HepG2 (cell line): ENCODE results near the gene PSMB11. TPM values are rescaled to one million over a fixed set of nuclear protein-coding genes. Genes with fewer than 3 reads are reported as not detected.

Experiments
- ATF2 ChIP-seq: sonication (generic); formaldehyde crosslinking; IDR thresholded peaks from 2 replicates; pipeline ENCODE4 v1.4.0; 2020; ENCODE audit warnings: missing genetic modification reagents
- BCLAF1 ChIP-seq: fragments of 450-650 bp; IDR thresholded peaks from 2 replicates; pipeline ENCODE4 v1.6.1; 2017; ENCODE audit warnings: mild to moderate bottlenecking
- BRF2 ChIP-seq: sonication (generic); formaldehyde crosslinking; IDR thresholded peaks from 2 replicates; pipeline ENCODE4 v1.8.1; 2022; ENCODE audit warnings: mild to moderate bottlenecking, missing genetic modification reagents
- GFI1 ChIP-seq: sonication (generic); formaldehyde crosslinking; IDR thresholded peaks from 2 replicates; pipeline ENCODE4 v1.5.0; 2020; ENCODE audit warnings: missing genetic modification reagents, mild to moderate bottlenecking, borderline replicate concordance
- MYPOP ChIP-seq: sonication (generic); formaldehyde crosslinking; IDR thresholded peaks from 2 replicates; pipeline ENCODE4 v1.8.1; 2023; ENCODE audit warnings: mild to moderate bottlenecking, moderate library complexity, missing genetic modification reagents
- RFX1 ChIP-seq: fragments of 450-650 bp; IDR thresholded peaks from 2 replicates; pipeline ENCODE4 v1.6.1; 2017
- SCMH1 ChIP-seq: sonication (generic); formaldehyde crosslinking; IDR thresholded peaks from 2 replicates; pipeline ENCODE4 v1.9.0; 2021; ENCODE audit warnings: missing genetic modification reagents, mild to moderate bottlenecking, borderline replicate concordance
- ZBTB14 ChIP-seq: sonication (generic); formaldehyde crosslinking; IDR thresholded peaks from 2 replicates; pipeline ENCODE4 v1.4.0; 2020; ENCODE audit warnings: missing genetic modification reagents
- ZEB1 ChIP-seq: IDR thresholded peaks from 2 replicates; pipeline ENCODE4 v1.6.1; 2012; ENCODE audit warnings: mild to moderate bottlenecking, low read depth, inconsistent platforms; ENCODE audit not compliant: insufficient replicate concordance
- ZFP41 ChIP-seq: sonication (generic); formaldehyde crosslinking; IDR thresholded peaks from 2 replicates; pipeline ENCODE4 v1.4.0; 2020; ENCODE audit warnings: mild to moderate bottlenecking, missing genetic modification reagents, borderline replicate concordance
- ZFP62 ChIP-seq: sonication (generic); formaldehyde crosslinking; IDR thresholded peaks from 2 replicates; pipeline ENCODE4 v1.4.0; 2020; ENCODE audit warnings: missing genetic modification reagents
- ZNF235 ChIP-seq: sonication (generic); formaldehyde crosslinking; IDR thresholded peaks from 2 replicates; pipeline ENCODE4 v1.8.1; 2023; ENCODE audit warnings: mild to moderate bottlenecking, missing genetic modification reagents, borderline replicate concordance
- ZNF251 ChIP-seq: sonication (generic); formaldehyde crosslinking; IDR thresholded peaks from 2 replicates; pipeline ENCODE4 v1.9.0; 2021; ENCODE audit warnings: mild to moderate bottlenecking, missing genetic modification reagents
- ZNF414 ChIP-seq: sonication (generic); formaldehyde crosslinking; IDR thresholded peaks from 2 replicates; pipeline ENCODE4 v1.5.0; 2020; ENCODE audit warnings: missing genetic modification reagents
- ZNF556 ChIP-seq: sonication (generic); formaldehyde crosslinking; IDR thresholded peaks from 2 replicates; pipeline ENCODE4 v1.4.0; 2020; ENCODE audit warnings: mild to moderate bottlenecking, missing genetic modification reagents, borderline replicate concordance
- ZNF574 ChIP-seq: sonication (generic); formaldehyde crosslinking; IDR thresholded peaks from 2 replicates; pipeline ENCODE4 v1.4.0; 2020; ENCODE audit warnings: missing genetic modification reagents
- ZNF703 ChIP-seq: sonication (generic); formaldehyde crosslinking; IDR thresholded peaks from 2 replicates; pipeline ENCODE4 v1.5.1; 2020; ENCODE audit warnings: missing genetic modification reagents, mild to moderate bottlenecking, moderate library complexity, borderline replicate concordance
- polyA plus RNA-seq, 8 experiments: library from polyadenylated mRNA; depleted of rRNA in 3 of 8; stranded (reverse) in 7 of 8; unstranded in 1 of 8; fragments of >200 nt; fragmentation: Illumina TruSeq in 4 of 8; extraction: Trizol in 4 of 8; gene quantifications; 2 replicates each; pipeline versions ENCODE4 v1.2.1 to v1.2.3, GENCODE V29; 2011 to 2016; ENCODE audit warnings: low read depth in 4 of 8, missing spikeins in 1 of 8, mixed read lengths in 1 of 8; ENCODE audit not compliant: insufficient read depth in 1 of 8
- total RNA-seq, 5 experiments: library from RNA; depleted of rRNA; stranded (reverse); fragments of >200 nt; fragmentation: Illumina TruSeq; extraction: Trizol; gene quantifications; 2 replicates each; pipeline ENCODE4 v1.2.3, GENCODE V29; 2016; ENCODE audit warnings: low read depth in 1 of 5

The PSMB11 gene
- total and polyA plus RNA-seq, 2 of the 13 experiments (the other 11 are each of a cell fraction or from before 2014, with no cell fraction given), result not detected

GRCh38 chr14:23035303-23036144 is 6.5 kb upstream of the PSMB11 start (continued):
- TF ChIP-seq BCLAF1 (no peak), MYPOP (no peak), ZNF574 (CRISPR knock-in tag) (no peak), BRF2 (CRISPR knock-in tag) (no peak), RFX1 (no peak), ZFP41 (no peak), ZBTB14 (CRISPR knock-in tag) (no peak), ZNF235 (no peak), GFI1 (CRISPR knock-in tag) (no peak), ZNF556 (no peak), ZEB1 (no peak), ZNF251 (CRISPR knock-in tag) (no peak), ZFP62 (CRISPR knock-in tag) (no peak), ZNF414 (no peak; the same call in 1 of the 2 replicates), SCMH1 (CRISPR knock-in tag) (no peak), ZNF703 (CRISPR knock-in tag) (no peak), ATF2 (CRISPR knock-in tag) (no peak)
